ENCODE results near the gene NOTCH3.

The NOTCH3 gene

DNA sequence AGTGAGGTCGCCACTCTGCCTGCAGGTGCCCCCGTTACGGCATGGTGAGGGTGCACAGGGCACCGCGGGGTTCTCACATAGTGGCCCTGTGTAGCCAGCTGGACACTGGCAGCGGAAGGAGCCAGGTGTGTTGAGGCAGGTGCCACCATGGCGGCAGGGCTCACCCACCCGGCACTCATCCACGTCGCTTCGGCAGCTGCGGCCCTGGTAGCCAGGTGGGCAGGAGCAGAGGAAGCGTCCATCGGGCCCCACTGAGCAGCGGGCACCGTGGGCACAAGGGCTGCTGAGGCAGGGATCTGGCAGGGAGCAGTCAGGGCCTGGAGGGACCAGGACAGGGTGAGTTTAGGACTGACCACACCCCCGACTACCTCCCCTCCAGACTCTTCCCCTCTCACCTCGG, 8.8 kb downstream of the NOTCH3 start:
- Histone ChIP-seq H3K27ac (ENCODE audit: low read length) (no peak overlapping the region), H2AFZ (ENCODE audit: low read depth, low read length) (no peak overlapping the region), H3K4me1 (ENCODE audit: insufficient read depth, low read length) (peaks cover 12% of the 10 kb centered on the region), H3K4me3 (ENCODE audit: low read depth in 1 of 2, low read length in 2 of 2) (no peak overlapping the region), H3K9me3 (ENCODE audit: insufficient read depth, low read length, severe bottlenecking) (no peaks in the 10 kb centered on the region), H3K9ac (ENCODE audit: low read depth, low read length) (no peak overlapping the region), H3K27me3 (ENCODE audit: insufficient read depth, low read length, poor library complexity) (no peaks in the 10 kb centered on the region), H3K36me3 (ENCODE audit: insufficient read depth, low read length) (peaks cover 89% of the 10 kb centered on the region), H3K79me2 (ENCODE audit: insufficient read depth, low read length) (peaks cover 65% of the 10 kb centered on the region), H3K4me2 (ENCODE audit: insufficient read depth, low read length) (no peak overlapping the region), H4K20me1 (ENCODE audit: insufficient read depth, low read length) (peaks cover 58% of the 10 kb centered on the region)
- ATAC-seq (ENCODE audit: insufficient read depth, low read depth) (no peak), DNase-seq (no peak)
- TF ChIP-seq, protein P1, sequence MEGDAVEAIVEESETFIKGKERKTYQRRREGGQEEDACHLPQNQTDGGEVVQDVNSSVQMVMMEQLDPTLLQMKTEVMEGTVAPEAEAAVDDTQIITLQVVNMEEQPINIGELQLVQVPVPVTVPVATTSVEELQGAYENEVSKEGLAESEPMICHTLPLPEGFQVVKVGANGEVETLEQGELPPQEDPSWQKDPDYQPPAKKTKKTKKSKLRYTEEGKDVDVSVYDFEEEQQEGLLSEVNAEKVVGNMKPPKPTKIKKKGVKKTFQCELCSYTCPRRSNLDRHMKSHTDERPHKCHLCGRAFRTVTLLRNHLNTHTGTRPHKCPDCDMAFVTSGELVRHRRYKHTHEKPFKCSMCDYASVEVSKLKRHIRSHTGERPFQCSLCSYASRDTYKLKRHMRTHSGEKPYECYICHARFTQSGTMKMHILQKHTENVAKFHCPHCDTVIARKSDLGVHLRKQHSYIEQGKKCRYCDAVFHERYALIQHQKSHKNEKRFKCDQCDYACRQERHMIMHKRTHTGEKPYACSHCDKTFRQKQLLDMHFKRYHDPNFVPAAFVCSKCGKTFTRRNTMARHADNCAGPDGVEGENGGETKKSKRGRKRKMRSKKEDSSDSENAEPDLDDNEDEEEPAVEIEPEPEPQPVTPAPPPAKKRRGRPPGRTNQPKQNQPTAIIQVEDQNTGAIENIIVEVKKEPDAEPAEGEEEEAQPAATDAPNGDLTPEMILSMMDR (IDR thresholded peaks at IDR 0.05; ENCODE audit: borderline replicate concordance, extremely low read depth, low read length, poor library complexity, severe bottlenecking), result no peak
- no peak for TF ChIP-seq EZH2 (IDR thresholded peaks at IDR 0.05; ENCODE audit: borderline replicate concordance, low read depth, low read length, severe bottlenecking)

DNA sequence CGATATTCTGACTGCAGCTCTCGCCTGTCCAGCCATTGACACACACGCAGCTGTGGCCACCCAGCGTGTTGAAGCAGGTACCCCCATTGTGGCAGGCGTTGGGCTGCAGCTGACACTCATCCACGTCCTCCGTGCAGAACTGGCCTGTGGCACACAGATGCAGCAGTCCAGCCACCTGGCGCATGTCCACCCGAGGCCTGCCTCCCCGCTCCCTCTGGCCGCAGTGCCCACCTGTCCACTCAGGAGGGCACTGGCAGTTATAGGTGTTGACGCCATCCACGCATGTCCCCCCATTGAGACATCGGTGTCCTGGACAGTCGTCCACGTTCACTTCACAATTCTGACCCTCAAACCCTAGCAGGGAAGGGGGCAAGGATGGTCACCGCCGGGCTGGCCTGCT, 9.3 kb downstream of the NOTCH3 start:
- Histone ChIP-seq H3K27me3 (ENCODE audit: insufficient read depth, low read length, poor library complexity) (no peaks in the 10 kb centered on the region), H3K36me3 (ENCODE audit: insufficient read depth, low read length) (peaks cover 89% of the 10 kb centered on the region), H4K20me1 (ENCODE audit: insufficient read depth, low read length) (peaks cover 57% of the 10 kb centered on the region), H3K9me3 (ENCODE audit: insufficient read depth, low read length, severe bottlenecking) (no peaks in the 10 kb centered on the region), H3K4me3 (ENCODE audit: low read depth in 1 of 2, low read length in 2 of 2) (no peak overlapping the region), H3K9ac (ENCODE audit: low read depth, low read length) (no peak overlapping the region), H3K4me1 (ENCODE audit: insufficient read depth, low read length) (peaks cover 8% of the 10 kb centered on the region), H3K4me2 (ENCODE audit: insufficient read depth, low read length) (no peak overlapping the region), H3K79me2 (ENCODE audit: insufficient read depth, low read length) (peaks cover 61% of the 10 kb centered on the region), H2AFZ (ENCODE audit: low read depth, low read length) (no peak overlapping the region), H3K27ac (ENCODE audit: low read length) (no peak overlapping the region)
- DNase-seq (no peak), ATAC-seq (ENCODE audit: insufficient read depth, low read depth) (no peak)
- TF ChIP-seq, protein P1 (IDR thresholded peaks at IDR 0.05; ENCODE audit: borderline replicate concordance, extremely low read depth, low read length, poor library complexity, severe bottlenecking), result no peak
- no peak for TF ChIP-seq EZH2 (IDR thresholded peaks at IDR 0.05; ENCODE audit: borderline replicate concordance, low read depth, low read length, severe bottlenecking)

DNA sequence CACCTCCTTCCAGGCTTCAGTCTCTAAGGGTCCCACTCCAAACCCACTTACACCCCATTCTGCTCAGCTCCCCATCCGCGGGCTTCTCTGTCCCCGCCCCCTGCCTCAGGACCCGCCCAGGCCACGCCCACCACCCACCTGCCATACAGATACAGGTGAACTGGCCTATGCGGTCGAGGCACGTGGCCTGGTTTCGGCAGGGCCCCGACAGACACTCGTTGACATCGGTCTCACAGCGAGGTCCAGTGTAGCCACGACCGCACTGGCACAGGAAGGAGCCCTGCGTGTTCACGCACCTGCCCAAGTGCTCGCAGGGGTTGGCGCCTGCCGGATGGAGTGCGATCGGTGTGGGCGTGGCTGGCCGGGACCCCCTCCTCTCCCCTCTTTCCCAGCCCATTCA, 11.9 kb downstream of the NOTCH3 start:
- H3K27me3 ChIP-seq (ENCODE audit: insufficient read depth, low read length, poor library complexity), result no peaks in the 10 kb centered on the region
- no peak for ATAC-seq (ENCODE audit: insufficient read depth, low read depth)

More for the DNA sequence above, 11.9 kb downstream of the NOTCH3 start:
- TF ChIP-seq, protein P1 (IDR thresholded peaks at IDR 0.05; ENCODE audit: borderline replicate concordance, extremely low read depth, low read length, poor library complexity, severe bottlenecking), result no peak
- no peak for TF ChIP-seq EZH2 (IDR thresholded peaks at IDR 0.05; ENCODE audit: borderline replicate concordance, low read depth, low read length, severe bottlenecking)
- no peaks in the 10 kb centered on the region for H3K4me1 ChIP-seq (ENCODE audit: insufficient read depth, low read length)
- peaks cover 48% of the 10 kb centered on the region for H4K20me1 ChIP-seq (ENCODE audit: insufficient read depth, low read length)
- H3K79me2 ChIP-seq (ENCODE audit: insufficient read depth, low read length), result peaks cover 35% of the 10 kb centered on the region
- no peak overlapping the region for H3K27ac ChIP-seq (ENCODE audit: low read length)
- H3K9me3 ChIP-seq (ENCODE audit: insufficient read depth, low read length, severe bottlenecking), result no peaks in the 10 kb centered on the region
- H3K4me2 ChIP-seq (ENCODE audit: insufficient read depth, low read length), result no peak overlapping the region
- H3K9ac ChIP-seq (ENCODE audit: low read depth, low read length), result no peak overlapping the region
- H3K4me3 ChIP-seq (ENCODE audit: low read depth in 1 of 2, low read length in 2 of 2), result no peak overlapping the region
- no peak overlapping the region for H2AFZ ChIP-seq (ENCODE audit: low read depth, low read length)
- DNase-seq, result no peak
- peaks cover 96% of the 10 kb centered on the region for H3K36me3 ChIP-seq (ENCODE audit: insufficient read depth, low read length)
